ENCODE measurements around the gene LURAP1L.

Gene LURAP1L

DNA sequence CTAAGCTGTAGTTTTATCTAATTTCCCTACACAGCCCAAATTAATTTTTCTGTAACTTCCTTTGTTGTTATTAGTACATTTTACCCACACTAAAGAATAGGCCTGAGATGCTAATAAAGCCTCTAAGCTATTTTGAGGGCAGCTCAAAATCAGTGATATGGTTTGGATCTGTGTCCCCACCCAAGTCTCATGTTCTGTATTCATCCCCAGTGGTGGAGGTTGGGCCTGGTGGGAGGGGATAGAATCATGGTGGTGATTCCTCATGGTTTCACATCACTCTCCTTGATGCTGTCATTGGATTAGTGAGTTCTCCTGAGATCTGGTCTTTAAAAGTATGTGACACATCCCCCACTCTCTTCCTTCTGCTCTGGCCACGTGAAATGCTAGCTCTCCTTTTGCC, 27.3 kb downstream of the LURAP1L start:
- ATAC-seq (replicated peaks; ENCODE audit: extremely low read depth, poor library complexity, severe bottlenecking): no peak
- Mint-ChIP-seq H3K36me3 (ENCODE audit: insufficient read depth) (no peaks in the 10 kb centered on the region), H3K27ac (ENCODE audit: low read depth) (no peak overlapping the region), H3K27me3 (no peaks in the 10 kb centered on the region), H3K9me3 (peaks cover 15% of the 10 kb centered on the region), H3K4me3 (no peak overlapping the region), H3K4me1 (no peaks in the 10 kb centered on the region)
- DNase-seq (ENCODE audit: low spot score in 2 of 2): no peak

- ATAC-seq (replicated peaks; ENCODE audit: extremely low read depth, poor library complexity, severe bottlenecking): no peak
- no peak overlapping the region for H3K4me3 Mint-ChIP-seq
Observed at GRCh38 chr9:12808569-12808968, 33.7 kb downstream of the LURAP1L start.

DNA sequence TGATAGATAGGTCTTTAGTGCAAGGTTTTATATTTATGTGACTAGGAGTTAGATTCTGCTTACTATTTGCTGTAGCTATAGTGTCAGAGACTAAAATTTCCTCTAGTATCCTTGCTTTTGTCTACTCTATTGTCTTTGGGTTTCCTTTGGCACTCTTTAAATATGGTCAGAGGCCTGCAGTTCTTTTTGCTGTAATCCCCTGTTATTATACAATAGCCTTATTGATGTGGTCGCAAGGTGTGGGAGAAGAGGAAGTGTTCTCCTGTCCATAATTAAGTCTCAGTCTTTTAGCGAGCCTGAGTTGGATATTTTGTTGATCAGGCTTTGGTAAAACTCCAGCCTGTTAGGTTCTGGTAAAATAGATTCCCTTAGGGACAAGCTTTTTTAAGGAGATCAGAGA, 34.9 kb downstream of the LURAP1L start:
- no peaks in the 10 kb centered on the region for H3K27me3 Mint-ChIP-seq
- H3K36me3 Mint-ChIP-seq (ENCODE audit: insufficient read depth): peaks cover 2% of the 10 kb centered on the region
- H3K27ac Mint-ChIP-seq (ENCODE audit: low read depth): no peak overlapping the region
- H3K9me3 Mint-ChIP-seq: peaks cover 17% of the 10 kb centered on the region
- DNase-seq (ENCODE audit: low spot score in 2 of 2) (no peak), ATAC-seq (replicated peaks; ENCODE audit: extremely low read depth, poor library complexity, severe bottlenecking) (no peak)
- no peak overlapping the region for H3K4me3 Mint-ChIP-seq
- H3K4me1 Mint-ChIP-seq: no peaks in the 10 kb centered on the region

More at GRCh38 chr9:12808569-12808968, 33.7 kb downstream of the LURAP1L start:
- H3K36me3 Mint-ChIP-seq (ENCODE audit: insufficient read depth): peaks cover 2% of the 10 kb centered on the region
- no peaks in the 10 kb centered on the region for H3K4me1 Mint-ChIP-seq
- DNase-seq (ENCODE audit: low spot score in 2 of 2): no peak
- H3K9me3 Mint-ChIP-seq: peaks cover 17% of the 10 kb centered on the region
- no peaks in the 10 kb centered on the region for H3K27me3 Mint-ChIP-seq
- H3K27ac Mint-ChIP-seq (ENCODE audit: low read depth): no peak overlapping the region

DNA sequence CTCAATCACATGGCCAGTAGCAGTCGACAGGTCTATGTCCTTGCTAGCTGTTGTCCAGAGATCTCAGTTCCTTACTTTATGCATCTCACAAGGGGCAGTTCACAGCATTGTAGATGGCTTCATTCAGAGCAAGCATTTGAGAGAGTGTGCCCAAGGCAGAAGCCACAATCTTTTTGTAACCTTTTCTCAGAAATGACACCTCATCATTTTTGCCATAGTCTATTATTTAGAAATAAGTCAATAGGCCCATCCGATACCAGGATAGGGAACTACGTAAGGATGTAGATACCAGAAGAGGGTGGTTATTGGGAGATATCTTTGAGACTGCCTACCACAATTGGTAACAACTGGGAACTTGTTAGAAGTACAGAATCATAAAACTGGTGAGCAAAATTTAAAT, 37.1 kb downstream of the LURAP1L start:
- ATAC-seq (replicated peaks; ENCODE audit: extremely low read depth, poor library complexity, severe bottlenecking) (no peak), DNase-seq (ENCODE audit: low spot score in 2 of 2) (no peak)
- Mint-ChIP-seq H3K4me3 (no peak overlapping the region), H3K27ac (ENCODE audit: low read depth) (no peak overlapping the region), H3K36me3 (ENCODE audit: insufficient read depth) (peaks cover 2% of the 10 kb centered on the region), H3K9me3 (peaks cover 18% of the 10 kb centered on the region), H3K4me1 (no peaks in the 10 kb centered on the region), H3K27me3 (no peaks in the 10 kb centered on the region)

DNA sequence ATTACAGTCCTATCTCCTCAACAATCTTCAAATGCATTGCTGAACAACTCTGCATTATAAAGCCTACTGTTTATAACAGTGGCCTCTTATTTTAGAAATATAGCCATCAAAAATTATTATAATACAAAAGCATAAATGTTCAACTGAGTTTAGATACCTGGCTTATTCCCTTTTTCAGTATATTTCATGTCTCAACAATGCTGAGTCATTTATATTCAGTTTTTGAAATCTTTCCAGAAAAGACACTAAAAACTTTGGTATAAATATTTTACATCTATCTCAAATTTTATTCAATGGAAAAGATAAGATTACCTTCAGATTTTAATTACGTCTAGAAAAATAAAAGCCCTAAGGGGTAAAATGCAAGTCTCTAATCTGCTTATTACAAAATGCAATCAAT, 37.9 kb downstream of the LURAP1L start:
- Mint-ChIP-seq H3K27ac (ENCODE audit: low read depth) (no peak overlapping the region), H3K27me3 (no peaks in the 10 kb centered on the region), H3K4me1 (no peaks in the 10 kb centered on the region), H3K4me3 (no peak overlapping the region), H3K9me3 (peaks cover 18% of the 10 kb centered on the region), H3K36me3 (ENCODE audit: insufficient read depth) (peaks cover 2% of the 10 kb centered on the region)
- DNase-seq (ENCODE audit: low spot score in 2 of 2): no peak
- ATAC-seq (replicated peaks; ENCODE audit: extremely low read depth, poor library complexity, severe bottlenecking): no peak

DNA sequence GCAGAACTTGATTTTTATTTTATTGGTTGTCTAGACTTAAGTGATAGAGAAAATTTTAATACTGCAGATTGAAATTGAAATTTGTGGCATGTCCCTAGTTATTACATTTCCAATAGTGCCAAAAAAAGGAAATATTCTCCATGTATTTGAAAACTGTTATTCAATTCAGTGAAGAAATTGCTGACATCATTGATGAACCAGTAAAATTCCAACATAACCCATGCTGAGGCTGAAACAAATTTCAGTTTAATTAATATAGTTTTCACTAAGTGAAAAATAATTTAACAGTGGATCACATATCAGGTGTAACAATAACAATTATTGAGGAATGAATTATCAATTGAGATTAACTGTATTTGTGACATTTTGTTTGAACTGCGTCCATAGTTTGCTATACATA, 38.7 kb downstream of the LURAP1L start:
- H3K4me3 Mint-ChIP-seq: no peak overlapping the region
- H3K27ac Mint-ChIP-seq (ENCODE audit: low read depth): no peak overlapping the region
- DNase-seq (ENCODE audit: low spot score in 2 of 2): no peak
- H3K27me3 Mint-ChIP-seq: no peaks in the 10 kb centered on the region
- ATAC-seq (replicated peaks; ENCODE audit: extremely low read depth, poor library complexity, severe bottlenecking): no peak
- H3K9me3 Mint-ChIP-seq: peaks cover 20% of the 10 kb centered on the region
- H3K36me3 Mint-ChIP-seq (ENCODE audit: insufficient read depth): peaks cover 2% of the 10 kb centered on the region
- H3K4me1 Mint-ChIP-seq: no peaks in the 10 kb centered on the region

GRCh38 chr9:12813960-12814876, 39.4 kb downstream of the LURAP1L start:
- DNase-seq (ENCODE audit: low spot score in 2 of 2): no peak

DNA sequence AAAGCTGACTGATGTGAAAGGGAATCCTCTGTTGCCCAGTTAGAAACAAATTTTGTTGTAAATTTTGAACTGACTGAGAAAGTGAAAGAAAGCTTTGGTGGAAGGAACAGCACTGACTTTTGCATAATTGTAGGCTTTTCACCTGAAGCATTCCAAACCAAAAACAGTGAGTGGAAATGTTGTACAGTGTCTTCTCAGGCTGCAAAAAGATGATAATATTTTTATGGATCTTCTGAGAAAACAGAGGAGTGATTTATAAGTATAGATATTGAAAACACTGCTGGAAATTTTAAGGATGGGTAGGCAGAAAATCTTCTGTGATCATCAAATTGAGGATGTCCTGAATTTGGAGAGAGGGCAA, 40.0 kb downstream of the LURAP1L start:
- no peak for DNase-seq (ENCODE audit: low spot score in 2 of 2)
- no peak overlapping the region for H3K27ac Mint-ChIP-seq (ENCODE audit: low read depth)
- ATAC-seq (replicated peaks; ENCODE audit: extremely low read depth, poor library complexity, severe bottlenecking): no peak
- no peaks in the 10 kb centered on the region for H3K27me3 Mint-ChIP-seq
- H3K4me1 Mint-ChIP-seq: no peaks in the 10 kb centered on the region
- H3K4me3 Mint-ChIP-seq: no peak overlapping the region
- peaks cover 11% of the 10 kb centered on the region for H3K9me3 Mint-ChIP-seq
- no peaks in the 10 kb centered on the region for H3K36me3 Mint-ChIP-seq (ENCODE audit: insufficient read depth)

More at GRCh38 chr9:12813960-12814876, 39.4 kb downstream of the LURAP1L start:
- peaks cover 2% of the 10 kb centered on the region for H3K36me3 Mint-ChIP-seq (ENCODE audit: insufficient read depth)
- H3K4me3 Mint-ChIP-seq: no peak overlapping the region
- H3K9me3 Mint-ChIP-seq: peaks cover 15% of the 10 kb centered on the region
- H3K4me1 Mint-ChIP-seq: no peaks in the 10 kb centered on the region
- no peaks in the 10 kb centered on the region for H3K27me3 Mint-ChIP-seq
- ATAC-seq (replicated peaks; ENCODE audit: extremely low read depth, poor library complexity, severe bottlenecking): no peak
- H3K27ac Mint-ChIP-seq (ENCODE audit: low read depth): no peak overlapping the region

DNA sequence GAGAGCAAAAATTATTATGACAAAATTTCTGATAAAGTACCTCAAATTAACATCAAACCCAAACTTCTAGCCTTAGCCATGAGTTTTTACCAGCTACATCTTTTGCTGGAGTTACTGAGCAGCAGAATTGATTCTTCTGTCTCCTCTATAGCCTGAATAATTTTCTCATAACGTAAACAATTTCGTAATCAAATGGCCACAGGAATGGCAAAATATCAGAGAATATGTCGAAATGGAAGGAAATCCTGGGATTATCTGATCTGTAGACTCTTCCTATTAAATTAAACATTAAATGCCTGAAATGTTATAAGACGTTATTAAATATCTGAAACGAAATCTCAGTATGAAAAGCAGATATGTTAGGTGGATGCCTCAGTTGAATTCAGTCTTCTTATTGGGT, 41.1 kb downstream of the LURAP1L start:
- ATAC-seq (replicated peaks; ENCODE audit: extremely low read depth, poor library complexity, severe bottlenecking): no peak
- Mint-ChIP-seq H3K4me3 (no peak overlapping the region), H3K4me1 (no peaks in the 10 kb centered on the region), H3K36me3 (ENCODE audit: insufficient read depth) (no peaks in the 10 kb centered on the region), H3K27me3 (no peaks in the 10 kb centered on the region), H3K9me3 (peaks cover 11% of the 10 kb centered on the region), H3K27ac (ENCODE audit: low read depth) (no peak overlapping the region)
- no peak for DNase-seq (ENCODE audit: low spot score in 2 of 2)

DNA sequence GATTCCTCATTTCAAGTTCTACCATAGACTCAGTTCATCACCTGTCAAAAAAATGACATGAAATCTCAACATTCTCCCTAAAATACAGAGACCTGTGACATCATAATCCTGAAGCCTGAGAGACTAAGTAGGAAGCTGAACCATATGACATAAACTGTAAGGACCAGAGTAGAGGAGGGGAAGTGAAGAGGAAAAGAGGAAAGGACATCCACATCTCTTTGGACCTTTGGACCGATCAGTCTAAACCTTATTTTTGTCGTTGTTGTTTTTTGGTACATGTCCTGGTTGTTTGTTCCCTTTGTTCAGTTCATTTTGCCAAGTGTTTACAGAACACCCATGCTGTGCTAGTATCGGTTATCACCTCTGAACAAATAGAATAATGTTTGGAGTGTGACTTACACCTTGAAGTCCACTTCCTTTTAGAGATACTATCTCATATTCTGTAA, 41.9 kb downstream of the LURAP1L start:
- Mint-ChIP-seq H3K27ac (ENCODE audit: low read depth) (no peak overlapping the region), H3K27me3 (no peaks in the 10 kb centered on the region), H3K36me3 (ENCODE audit: insufficient read depth) (no peaks in the 10 kb centered on the region), H3K4me3 (no peak overlapping the region), H3K4me1 (no peaks in the 10 kb centered on the region), H3K9me3 (peaks cover 11% of the 10 kb centered on the region)
- ATAC-seq (replicated peaks; ENCODE audit: extremely low read depth, poor library complexity, severe bottlenecking) (no peak), DNase-seq (ENCODE audit: low spot score in 2 of 2) (no peak)

DNA sequence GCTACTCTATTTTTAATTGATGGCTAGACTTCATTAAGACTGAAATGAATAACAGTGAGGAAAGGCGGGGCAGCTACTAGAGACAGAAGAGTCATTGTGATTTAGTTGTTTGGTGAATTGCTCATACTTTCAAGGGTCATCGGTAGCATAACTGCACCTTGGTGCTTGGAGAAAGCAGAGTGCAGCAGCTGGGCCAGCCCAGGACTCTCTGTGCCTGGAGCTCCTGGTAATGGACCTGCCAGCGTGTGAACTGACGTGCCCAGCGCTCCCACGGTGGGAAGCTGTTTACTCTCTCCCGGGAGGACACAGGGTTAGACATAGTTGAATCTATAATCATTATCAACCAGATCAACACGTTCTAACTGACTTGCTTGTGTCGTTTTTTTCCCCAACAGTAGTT, 42.9 kb downstream of the LURAP1L start:
- Mint-ChIP-seq H3K4me1 (no peaks in the 10 kb centered on the region), H3K27ac (ENCODE audit: low read depth) (no peak overlapping the region), H3K4me3 (no peak overlapping the region), H3K27me3 (no peaks in the 10 kb centered on the region), H3K9me3 (peaks cover 11% of the 10 kb centered on the region), H3K36me3 (ENCODE audit: insufficient read depth) (no peaks in the 10 kb centered on the region)
- no peak for DNase-seq (ENCODE audit: low spot score in 2 of 2)
- no peak for ATAC-seq (replicated peaks; ENCODE audit: extremely low read depth, poor library complexity, severe bottlenecking)

DNA sequence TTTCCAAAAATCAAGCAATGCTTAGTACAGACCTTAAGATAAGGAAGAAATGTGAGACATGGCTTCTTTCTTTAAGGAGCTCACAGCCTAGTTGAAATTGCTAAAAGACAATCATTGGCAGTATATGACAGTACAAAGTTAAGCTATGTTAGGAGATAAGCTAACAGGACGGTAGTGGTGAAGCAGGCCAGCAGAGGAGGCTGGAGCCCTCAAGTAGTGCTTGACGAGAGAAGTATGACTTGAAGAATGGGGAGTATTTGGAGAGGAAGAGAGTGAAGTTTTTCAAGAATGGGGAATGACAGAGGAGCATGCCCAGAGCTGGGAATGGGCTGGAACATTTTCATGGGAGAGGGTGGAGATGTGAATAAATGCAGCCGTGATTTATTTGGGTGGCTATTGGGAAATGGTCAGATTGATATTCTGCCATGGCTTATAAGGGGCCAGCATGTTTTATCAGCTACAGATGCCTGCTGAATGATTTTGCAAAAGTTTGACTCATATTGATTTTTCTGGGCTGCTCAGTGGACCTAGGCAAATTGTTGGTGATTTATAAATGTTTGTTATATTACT, 43.7 kb downstream of the LURAP1L start:
- DNase-seq (ENCODE audit: low spot score in 2 of 2): no peak
- Mint-ChIP-seq H3K27ac (ENCODE audit: low read depth) (no peak overlapping the region), H3K9me3 (peaks cover 11% of the 10 kb centered on the region), H3K4me1 (no peaks in the 10 kb centered on the region), H3K4me3 (no peak overlapping the region), H3K27me3 (no peaks in the 10 kb centered on the region), H3K36me3 (ENCODE audit: insufficient read depth) (no peaks in the 10 kb centered on the region)
- no peak for ATAC-seq (replicated peaks; ENCODE audit: extremely low read depth, poor library complexity, severe bottlenecking)
